HL-60 (cell line): ENCODE results near the gene RALY.
"Not testable (repeated sequence)": the region's sequence is repeated elsewhere in the genome, so short reads cannot be mapped to it uniquely, and the experiment has no call there.

Source experiments
- DNase-seq, 2 experiments: peaks; one replicate each; pipeline ENCODE4 v3.0.0-alpha.2; 2010 to 2020; ENCODE audit warnings: low read depth in 1 of 2, low spot score in 1 of 2
- H3K27ac ChIP-seq: fragments of 250-450 bp; sonication (Bioruptor Pico); replicated peaks from 2 replicates; pipeline ENCODE4 v1.5.1; 2020; ENCODE audit warnings: mild to moderate bottlenecking, moderate library complexity
- H3K27me3 ChIP-seq: fragments of 250-450 bp; sonication (Bioruptor Pico); 2 replicates; pipeline ENCODE4 v1.5.1; 2021; ENCODE audit warnings: mild to moderate bottlenecking, moderate library complexity; ENCODE audit not compliant: insufficient read depth, poor library complexity, severe bottlenecking
- H3K4me3 ChIP-seq: replicated peaks from 2 replicates; pipeline ENCODE4 v1.5.1; 2011; ENCODE audit warnings: mild to moderate bottlenecking, control low read depth, low read length; ENCODE audit not compliant: insufficient read depth
- CTCF ChIP-seq: IDR thresholded peaks from one replicate; pipeline ENCODE4 v1.5.1; 2011; ENCODE audit warnings: low read length, control low read depth, inconsistent platforms; ENCODE audit not compliant: insufficient read depth
- GABPA ChIP-seq: IDR thresholded peaks from 2 replicates; pipeline ENCODE4 v1.6.1; 2012; ENCODE audit warnings: low read depth
- POLR2AphosphoS5 ChIP-seq: IDR thresholded peaks from 2 replicates; pipeline ENCODE4 v1.6.1; 2012; ENCODE audit warnings: low read depth
- REST ChIP-seq: IDR thresholded peaks from 2 replicates; pipeline ENCODE4 v1.6.1; 2012; ENCODE audit warnings: low read depth; ENCODE audit not compliant: insufficient replicate concordance
- SPI1 ChIP-seq: IDR thresholded peaks from 2 replicates; pipeline ENCODE4 v1.6.1; 2012; ENCODE audit warnings: low read depth, mild to moderate bottlenecking, borderline replicate concordance

The RALY gene

DNA sequence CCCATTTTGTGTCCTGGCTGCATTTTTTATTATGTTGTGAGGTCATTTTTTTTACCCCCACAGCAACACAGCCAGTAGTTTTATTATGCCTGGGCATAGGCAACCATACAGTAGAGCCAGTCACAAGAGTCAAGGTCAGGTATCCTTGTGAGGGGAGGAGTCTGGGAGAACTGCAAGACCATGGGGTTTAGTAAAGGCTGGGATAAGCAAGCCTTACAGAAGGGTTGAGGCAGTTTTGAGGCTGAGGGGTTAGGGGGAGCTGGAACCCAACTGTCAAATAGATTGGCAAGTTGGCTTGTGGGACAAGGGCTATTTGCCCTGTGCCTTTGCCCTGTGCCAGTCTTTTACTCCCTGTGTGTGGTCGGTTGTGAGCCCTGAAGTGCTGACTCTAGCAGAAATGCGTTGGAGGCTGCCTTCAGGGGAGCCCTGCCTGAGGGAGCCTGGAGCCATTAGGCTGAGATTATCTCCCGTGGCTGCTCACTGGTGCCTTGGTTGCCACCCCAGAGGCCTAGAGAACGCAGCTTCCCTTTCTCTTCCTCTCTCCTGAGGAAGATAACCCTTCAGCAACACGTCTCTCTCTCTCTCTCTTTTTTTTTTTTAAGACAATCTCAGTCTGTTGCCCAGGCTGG lies 31.1 kb downstream of the RALY start:
- H3K27ac ChIP-seq, result no peak overlapping the region; the same call in 1 of the 2 replicates
- TF ChIP-seq GABPA, result no peak
- no peak for TF ChIP-seq SPI1
- TF ChIP-seq REST, result no peak
- no peak for TF ChIP-seq POLR2AphosphoS5
- no peak for TF ChIP-seq CTCF
- no peak overlapping the region for H3K4me3 ChIP-seq
- peak in 1 of 2 experiments; percentile 16 for DNase-seq
- no peaks in the 10 kb centered on the region for H3K27me3 ChIP-seq

DNA sequence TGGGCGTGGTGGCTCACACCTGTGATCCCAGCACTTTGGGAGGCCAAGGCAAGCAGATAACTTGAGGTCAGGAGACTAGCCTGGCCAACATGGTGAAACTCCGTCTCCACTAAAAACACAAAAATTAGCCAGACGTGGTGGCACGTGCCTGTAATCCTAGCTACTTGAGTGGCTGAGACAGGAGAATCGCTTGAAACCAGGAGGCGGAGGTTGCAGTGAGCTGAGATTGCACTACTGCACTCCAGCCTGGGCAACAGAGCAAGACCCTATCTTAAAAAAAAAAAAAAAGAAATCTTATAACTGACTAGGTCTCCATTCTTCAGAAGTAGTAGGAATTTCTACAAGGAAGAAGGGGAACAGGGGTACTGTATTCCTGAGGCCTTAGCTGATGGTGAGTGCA lies 34.3 kb downstream of the RALY start:
- not testable (repeated sequence) for DNase-seq, H3K4me3 ChIP-seq, H3K27me3 ChIP-seq

GRCh38 chr20:34029415-34029814 lies 35.7 kb downstream of the RALY start:
- Histone ChIP-seq H3K27me3 (no peaks in the 10 kb centered on the region), H3K27ac (no peak overlapping the region), H3K4me3 (no peak overlapping the region)
- DNase-seq, result no peak
- no peak for TF ChIP-seq POLR2AphosphoS5

More for the DNA sequence above, 34.3 kb downstream of the RALY start:
- not testable (repeated sequence) for H3K27ac ChIP-seq

DNA sequence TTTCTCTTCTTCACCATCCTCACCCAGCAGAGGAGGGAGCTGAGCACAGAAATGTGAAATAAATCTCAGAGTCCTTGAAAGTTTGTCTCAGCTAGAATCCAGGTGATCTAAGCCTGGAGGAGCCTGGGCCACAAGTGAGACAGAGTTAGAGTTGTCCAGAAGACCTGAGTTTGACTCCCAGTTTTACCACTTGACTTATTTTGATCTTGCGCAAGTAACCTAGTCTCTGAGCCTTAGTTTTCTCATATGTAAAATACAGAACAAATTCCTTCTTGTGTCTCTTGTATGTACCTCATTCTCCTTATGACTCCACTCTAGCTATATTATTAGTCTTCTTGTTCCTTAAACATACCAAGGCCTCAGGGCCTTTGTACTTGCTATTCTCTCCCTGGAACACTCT lies 36.7 kb downstream of the RALY start:
- no peak overlapping the region for H3K4me3 ChIP-seq
- no peak for TF ChIP-seq CTCF
- no peak for TF ChIP-seq SPI1
- no peak overlapping the region for H3K27ac ChIP-seq
- no peak for DNase-seq
- no peaks in the 10 kb centered on the region for H3K27me3 ChIP-seq

DNA sequence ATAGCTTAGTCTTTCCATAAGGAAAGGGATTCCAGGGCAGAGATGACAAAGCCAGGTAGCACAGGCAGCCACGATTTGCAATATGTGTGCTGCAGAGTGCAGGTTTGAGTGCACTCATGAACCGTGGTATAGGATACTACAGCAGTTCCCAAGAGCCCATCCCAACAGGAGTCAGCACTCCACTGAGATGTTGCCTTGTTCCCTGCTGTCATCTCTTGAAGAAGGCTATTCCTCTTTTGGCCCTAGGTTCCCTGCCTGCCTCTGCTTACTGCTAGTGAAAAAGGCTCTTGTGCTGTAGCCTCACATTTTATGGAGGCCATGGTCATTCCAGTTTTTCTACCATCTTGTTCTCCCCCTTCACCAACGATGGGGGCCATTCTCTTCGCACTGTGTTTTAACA lies 40.2 kb downstream of the RALY start:
- DNase-seq, result no peak
- no peak for TF ChIP-seq REST
- no peak for TF ChIP-seq CTCF
- no peak for TF ChIP-seq GABPA
- TF ChIP-seq SPI1, result no peak
- no peak for TF ChIP-seq POLR2AphosphoS5
- H3K4me3 ChIP-seq, result no peak overlapping the region
- H3K27me3 ChIP-seq, result no peaks in the 10 kb centered on the region
- H3K27ac ChIP-seq, result no peak overlapping the region
